Non-pigmented ciliary epithelial cell (primary cell): ENCODE data around the gene LYPD6B.

Source experiments
- DNase-seq: peaks from one replicate; pipeline ENCODE4 v3.0.0-alpha.2; 2010; ENCODE audit warnings: low read depth

The LYPD6B gene

DNA sequence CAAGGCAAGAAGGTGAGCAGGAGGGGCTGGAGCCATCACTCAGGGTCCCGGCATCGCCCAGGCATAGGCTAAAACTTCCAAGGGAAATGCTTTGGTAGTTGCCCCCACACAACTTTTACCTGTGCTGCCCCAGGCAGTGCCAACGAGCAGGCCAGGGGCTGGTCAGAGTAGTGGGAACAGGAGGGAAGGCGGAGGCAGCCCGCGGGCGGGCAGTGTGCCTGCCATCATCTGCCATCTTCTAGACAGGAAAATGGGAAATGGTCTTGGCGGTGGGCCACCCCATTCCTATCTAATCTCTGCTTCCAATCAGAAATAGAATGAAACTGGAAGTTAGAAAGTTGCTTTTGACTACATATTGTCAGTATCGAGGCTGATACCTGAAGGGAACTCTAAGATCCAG is 26.0 kb upstream of the LYPD6B start:
- no peak for DNase-seq

DNA sequence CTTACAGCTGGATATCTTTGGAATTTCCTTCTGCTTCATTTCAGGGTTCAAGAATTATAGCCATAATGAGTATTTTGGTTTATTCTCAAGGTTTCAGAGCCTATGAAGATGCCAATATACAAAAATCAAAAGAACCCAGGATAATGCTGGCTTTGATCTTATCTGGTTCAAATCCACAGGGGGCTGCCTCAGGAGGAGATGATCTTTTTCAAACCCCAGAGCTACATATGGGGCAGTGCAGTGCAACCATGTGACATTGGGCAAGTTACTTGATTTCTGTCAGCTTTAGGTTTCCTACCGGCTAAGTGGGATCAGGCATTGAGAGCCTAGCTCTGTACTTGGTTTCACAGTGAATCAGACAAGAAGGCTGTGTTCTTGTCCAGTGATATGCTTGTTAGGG is 23.0 kb upstream of the LYPD6B start:
- DNase-seq = no peak

DNA sequence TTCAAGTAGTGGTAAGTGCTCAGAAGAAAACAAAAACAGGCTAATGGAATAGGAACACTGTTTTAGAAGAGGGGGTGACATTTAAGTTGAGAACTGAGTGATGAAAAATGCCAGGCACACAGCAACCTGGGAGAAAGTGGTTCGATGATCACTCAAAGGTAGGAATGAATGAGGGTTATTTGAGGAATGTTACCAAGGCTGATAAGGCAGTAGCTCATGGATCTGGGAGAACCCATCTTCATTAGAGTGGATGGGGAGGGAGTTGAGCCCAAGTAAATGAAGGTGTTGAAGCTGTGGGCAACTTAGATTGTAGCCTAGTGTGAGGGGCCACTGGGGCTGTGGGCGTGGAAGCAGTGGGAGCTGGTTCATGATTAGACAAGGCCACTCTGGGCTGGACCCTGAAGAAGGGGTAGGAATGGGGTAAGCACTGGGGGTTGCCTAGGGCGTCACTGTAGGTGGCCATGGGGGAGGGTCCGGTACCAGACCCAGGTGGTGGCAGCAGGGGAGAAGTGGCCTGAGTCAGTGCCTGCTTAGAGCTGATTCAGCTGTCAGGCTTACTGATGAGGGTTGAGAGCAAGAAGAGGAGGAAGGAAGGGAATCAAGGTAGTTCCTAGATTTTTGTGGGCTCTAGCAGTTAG is 22.5 kb upstream of the LYPD6B start:
- DNase-seq = no peak

DNA sequence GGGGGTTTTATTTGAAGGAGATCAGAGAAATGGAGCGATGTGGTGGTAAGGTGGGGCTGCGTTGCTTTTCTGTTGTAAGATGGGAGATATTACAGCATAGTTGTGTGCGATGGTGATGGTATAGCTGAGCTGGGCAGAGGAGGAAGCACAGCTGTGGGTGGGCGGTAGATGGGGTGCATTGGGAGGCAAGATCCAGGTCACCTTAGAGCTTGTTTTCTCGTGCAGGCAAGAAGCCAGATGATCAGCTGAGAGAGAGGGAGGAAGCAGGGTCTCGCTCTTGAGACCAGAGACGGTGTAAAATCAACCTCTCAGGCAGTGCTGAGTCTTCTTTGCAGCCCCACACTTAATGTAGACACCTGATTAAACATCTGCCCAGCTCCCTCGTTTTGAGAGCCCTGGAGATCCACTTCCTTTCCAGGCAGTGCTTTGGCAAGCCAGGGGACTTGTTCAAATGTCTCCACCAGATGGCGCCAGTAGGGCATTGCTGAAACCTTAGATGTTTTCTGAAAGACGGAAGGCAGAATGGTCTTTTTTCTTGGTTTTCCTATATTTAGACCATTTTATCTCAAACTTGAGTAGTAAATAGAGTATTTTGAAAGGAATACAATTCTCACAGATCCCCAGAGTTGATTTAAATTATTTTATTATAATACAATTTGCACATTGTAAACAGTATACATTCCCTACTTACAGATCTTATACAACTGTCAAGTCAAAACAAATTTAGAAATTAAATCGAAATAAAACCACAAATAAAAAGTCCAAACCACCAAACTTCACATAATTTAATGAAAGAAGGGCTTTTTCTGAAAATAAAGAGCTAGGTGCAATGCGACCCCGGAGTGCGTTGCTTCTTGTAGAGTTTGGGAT is 21.1 kb upstream of the LYPD6B start:
- peak; percentile 56 for DNase-seq

DNA sequence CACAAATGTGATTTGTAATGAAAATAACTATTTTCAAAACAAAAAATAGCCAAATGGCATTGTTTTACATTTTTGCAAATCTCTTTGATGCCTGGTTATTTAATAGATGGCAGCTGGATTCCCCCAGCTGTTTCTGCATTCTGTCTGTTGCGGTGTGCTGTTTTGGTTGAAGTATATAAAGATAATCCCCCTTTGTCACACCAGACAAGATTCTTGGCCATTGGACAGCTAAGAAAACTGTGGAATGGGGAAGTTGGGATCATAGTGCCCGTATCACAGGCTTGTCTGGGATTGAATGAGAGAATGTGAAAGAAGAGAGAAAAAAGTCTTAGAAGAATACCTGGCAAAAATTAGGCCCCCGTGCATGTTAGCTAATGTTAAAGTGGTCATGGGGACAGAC is 19.5 kb upstream of the LYPD6B start:
- no peak for DNase-seq

DNA sequence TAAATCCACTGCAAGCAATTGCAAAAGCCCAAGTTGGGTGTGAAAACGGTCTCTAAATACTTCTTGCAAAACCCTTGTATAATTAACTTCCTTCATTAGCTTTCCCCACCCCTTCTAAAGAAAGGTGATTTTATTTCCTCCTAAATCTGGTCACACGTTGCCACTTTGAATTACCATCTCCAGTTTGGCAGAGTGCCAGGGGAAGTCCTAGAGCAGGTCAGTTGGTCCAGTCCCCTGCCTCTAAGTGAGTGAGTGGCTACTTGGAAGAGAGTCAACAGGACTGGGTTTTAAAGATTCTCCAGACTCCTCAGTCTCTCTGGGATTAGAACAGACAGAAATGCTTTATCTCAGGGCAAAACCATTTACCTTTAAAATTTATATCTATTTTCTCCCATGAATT is 18.7 kb upstream of the LYPD6B start:
- no peak for DNase-seq

DNA sequence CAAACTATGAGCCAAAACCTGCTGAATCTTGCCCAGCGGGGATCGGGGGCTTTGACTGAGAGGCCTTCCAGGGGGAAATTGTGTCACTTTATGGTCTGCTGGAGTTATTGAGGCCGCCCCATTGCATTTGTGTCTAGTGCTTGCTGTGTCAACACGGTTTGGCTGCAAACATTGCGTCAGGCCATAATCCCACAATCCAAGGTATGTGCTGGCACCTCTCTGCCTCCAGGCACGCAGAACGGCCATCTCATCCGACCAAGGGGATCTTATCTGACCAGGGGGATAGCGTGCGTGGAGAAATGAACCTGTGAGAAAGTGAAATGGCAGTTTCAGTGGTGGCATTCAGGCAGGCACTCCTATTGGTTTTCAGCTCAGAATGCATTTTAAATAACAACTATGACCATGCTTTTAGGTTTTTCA is 18.1 kb upstream of the LYPD6B start:
- no peak for DNase-seq

DNA sequence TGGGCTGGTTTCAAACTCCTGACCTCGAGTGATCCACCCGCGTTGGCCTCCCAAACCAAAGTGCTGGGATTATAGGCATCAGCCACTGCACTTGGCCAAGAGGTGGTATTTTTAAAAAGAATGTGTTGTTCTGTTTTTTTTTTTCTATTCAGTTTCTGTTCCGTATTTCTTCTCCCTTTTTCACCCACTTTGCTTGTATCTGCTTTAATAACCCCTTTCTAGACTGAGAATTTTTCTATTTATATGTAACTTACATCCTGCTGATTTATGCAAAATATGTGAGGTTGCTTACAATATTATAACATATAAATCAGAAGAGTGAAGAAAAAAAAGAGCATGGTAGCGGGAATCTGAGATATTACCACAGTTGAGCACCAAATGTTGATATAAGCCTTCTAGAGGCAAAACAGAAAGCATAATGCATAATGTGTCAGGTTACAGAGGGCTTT is 17.2 kb upstream of the LYPD6B start:
- no peak for DNase-seq

DNA sequence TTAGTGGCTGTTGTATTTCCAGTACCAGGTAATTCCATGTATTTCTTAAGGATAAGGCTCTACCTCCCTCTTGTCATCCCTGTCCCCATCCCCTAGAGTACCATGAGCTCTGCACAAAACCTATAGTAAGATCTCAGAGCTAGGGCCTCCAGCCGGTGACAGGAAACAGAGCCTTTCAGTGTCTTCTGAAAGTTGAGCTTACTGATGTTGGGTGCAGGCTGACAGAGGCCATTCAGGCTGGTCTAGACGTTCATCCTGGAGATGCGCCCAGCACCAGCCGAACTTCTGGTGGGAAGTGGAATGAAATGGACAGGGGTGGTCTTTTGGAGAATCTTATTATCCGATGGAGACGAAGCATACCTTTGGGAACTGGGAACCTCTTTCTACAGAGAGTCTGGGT is 16.7 kb upstream of the LYPD6B start:
- DNase-seq = no peak

DNA sequence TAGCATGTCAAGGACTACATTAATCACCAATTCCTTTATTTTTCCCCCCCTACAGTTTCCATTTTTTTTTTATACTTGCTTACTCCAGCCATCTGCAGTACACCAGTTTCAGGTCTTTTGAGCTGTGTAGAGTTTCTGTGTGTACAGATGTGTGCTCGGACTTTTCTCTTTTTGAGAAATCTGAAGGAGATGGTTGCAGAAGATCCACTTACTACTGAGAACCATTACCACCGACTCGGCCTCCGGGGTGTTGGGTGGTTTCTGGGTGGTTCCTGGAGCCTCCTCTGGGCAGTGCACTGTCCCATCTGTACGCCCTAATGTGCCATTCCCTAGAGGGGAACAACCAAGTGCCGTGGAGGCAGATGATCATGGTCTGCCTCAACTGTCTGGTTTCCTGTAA is 15.4 kb upstream of the LYPD6B start:
- no peak for DNase-seq

DNA sequence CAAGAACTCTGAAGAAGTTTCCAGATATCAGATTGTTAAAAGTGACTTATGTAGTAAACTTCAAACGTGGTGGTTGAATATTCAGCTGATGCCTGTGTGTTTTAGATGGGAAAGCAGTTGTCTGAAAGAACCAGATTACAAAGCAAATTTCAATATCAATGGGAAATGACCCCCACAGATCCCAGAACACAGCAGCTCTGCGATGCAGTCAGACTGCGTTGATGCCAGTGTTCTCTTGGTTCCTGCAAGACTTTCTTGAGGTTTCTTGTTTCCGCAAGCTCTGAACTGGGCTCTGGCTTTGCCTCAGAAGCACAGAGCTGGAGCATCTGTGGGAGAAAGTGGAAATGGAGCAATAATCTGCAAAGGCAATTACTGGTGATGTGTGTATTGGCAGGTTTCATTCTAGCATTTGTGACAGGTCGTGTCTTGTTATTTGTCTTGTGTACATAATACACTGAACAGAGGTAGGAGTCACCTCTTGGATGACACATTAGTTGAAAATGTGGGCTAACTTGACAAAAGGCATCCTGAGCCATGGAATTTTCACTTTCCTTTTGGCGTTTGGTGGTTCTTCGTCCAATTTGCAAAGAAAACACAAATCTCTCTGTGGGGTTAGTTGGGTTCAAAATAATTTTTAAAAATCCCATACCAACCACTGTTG is 10.8 kb upstream of the LYPD6B start:
- no peak for DNase-seq

DNA sequence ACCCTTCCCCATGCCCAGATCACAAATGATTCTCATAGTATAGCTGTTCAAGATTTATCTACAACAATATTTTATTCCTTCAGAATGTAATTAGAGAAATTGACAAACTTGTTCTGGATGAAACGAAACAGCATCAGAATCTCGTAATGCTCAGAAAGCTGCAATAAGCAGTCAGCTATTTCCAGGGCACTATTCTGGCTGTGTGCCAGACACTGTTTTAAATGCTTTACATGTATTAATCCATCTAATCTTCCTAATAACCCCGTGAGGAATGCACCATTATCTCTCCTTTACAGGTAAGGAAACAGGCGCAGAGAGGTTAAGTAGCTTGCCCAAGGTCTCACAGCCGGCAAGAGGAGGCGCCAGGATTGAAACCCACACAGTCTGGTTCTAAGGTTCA is 10.1 kb upstream of the LYPD6B start:
- DNase-seq = no peak

DNA sequence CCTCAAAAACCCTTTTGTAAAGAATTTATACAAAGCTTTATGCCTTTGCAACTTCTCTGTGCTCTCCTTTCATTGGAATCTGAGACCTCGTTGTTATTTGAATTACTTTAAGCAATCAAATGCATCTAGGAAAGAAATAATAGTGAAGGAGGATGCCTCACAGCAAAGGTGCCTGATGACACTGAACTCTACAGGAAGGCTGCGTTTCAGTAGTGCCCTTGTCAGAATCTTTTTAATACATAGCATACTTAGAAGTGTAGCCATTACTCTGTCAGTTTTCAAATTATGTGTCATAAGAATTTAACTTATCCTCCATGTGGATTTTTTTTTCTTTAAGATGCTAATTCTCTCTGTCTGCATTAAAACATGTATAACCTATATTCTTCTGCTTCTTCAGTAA is 9.6 kb upstream of the LYPD6B start:
- no peak for DNase-seq

DNA sequence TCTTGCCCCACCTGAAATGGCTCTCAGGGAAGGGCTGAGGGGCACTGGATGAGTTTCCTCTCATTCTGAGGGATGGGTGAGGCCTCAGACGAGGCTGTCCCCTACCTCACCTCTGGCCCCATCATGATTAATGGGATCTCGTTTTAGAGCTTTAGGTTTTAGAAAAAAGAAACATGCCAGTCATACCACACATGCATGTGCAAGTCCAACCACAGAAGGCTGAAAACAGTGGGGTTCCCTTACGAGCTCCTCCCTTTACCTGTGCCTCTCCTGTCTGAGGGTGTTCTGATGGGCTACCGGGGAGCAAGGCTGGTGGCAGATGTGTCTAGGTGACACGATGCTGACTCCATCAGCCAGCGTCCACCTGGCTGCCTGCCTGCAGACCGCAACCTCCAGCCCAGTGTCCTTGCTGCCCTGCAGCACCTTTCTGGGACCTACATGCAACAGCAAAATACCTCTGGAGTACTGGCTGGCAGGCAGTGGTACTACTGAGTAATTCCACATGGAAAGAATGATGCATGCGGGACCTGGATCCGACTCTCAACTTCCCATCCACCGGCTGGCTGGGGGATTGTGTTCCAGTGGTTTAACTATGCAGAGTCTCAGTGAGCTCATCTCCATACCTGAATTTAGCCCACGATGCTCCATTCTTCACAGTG is 9.1 kb upstream of the LYPD6B start:
- DNase-seq = no peak

DNA sequence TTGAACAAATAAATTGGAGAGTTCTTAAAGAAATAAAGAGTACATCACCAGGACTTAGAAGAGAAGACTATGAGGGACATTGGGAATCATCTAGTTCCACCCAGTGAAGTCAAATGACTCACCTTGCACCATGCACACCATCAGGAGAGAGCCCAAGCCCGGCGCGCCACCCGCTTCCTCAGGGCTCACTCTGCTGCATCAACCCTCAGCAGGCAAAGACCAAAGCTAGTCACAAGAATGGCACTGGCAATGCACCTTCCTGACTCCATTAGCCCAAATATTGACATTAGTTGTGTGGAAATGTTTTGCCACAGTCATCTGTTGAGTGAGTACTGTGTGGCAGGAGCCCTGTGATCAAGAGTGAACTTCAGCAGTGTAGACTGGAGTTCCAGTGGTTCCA is 7.1 kb upstream of the LYPD6B start:
- DNase-seq = no peak

DNA sequence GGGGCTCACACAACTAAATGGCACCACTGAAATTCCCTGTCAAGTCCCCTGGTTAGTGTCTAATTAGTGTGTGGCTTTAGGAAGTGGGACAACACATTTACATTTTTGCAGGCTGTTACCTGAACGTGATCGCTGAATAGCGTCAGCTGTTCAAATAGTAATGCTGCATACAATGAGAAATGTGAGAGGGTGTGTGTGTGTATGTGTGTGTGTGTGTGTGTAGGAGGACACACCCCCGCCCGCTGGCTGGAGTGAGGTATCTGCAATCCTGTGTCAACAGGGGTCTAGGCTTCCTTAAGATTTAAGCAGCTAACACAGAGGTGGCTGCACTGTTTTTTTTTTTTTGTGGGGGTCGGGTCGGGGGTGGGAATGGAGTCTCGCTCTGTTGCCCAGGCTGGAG is 4.8 kb upstream of the LYPD6B start:
- no peak for DNase-seq

DNA sequence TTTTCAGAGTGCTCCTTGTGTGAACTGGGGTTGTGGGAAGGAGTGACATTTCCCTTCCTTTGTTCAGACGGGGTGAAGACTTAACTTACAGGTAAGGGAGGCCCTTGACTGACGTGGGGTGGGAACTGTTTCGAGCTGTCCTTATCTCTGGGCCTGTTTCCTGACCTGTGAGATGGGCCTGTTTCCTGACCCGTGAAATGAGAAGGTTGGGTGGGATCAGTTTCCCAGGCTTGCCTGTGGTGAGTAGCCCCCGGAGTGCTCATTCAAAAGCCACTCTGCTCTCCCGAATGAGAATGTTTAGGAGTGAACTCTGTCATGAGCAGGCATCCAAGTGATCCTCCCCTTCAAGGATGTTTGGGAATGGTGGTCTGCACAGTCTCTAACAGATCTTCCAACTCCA is 4.1 kb upstream of the LYPD6B start:
- no peak for DNase-seq

DNA sequence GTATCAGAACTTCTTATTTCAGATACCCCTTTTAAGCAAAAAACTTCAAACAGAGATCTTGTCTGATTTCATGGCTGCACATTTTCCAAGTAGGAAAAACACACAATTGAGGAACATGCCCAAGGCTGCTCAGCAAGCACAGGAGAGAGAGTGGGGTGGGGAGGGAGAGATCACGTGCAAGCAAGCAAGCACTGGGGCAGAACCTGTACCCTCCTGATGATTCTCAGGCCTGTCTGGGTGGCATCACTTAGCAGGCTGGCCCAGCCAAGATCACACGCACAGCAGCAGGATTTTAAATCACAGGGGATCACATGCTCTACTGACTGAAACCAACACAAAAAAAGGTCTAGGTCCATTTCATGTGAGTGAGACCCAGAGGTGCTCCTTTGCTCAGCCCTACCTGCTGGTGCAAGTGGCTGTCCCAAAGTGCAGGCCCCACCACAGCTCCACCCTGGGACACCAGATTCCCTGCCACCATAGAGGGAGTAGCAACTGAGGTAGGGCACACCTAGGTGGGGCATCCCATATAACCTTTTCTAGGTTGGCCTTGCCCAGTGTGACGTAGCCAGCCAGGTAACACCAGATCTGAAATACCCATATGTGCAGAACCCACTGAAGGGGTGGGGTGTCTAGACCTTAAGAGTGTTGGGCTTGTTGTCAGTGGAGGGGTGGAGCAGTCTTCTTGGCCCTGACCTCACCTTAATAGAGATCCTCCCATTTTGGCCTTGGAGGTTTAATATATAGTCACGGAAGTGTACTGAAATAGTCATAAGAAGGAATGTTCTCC is 1.8 kb upstream of the LYPD6B start:
- DNase-seq = no peak

DNA sequence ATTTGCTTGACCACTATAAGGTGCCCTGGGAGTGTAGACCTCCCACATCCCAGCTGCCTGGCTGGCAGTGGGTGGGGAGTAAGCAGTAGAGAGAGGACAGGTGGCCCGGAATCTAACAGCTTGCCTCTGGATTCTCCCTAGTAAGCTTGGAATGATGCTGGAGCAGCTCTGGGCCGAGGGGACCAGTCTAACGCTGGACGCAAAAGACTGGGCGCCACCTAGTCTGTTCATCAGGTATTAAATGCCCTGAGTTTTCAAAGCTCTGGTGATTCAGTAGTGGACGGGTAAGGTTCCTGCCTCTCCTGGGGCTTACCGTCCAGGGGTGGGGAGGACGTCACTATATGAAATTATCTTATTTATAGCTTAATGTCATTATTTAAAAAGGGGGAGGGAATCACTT is 648 bp upstream of the LYPD6B start:
- no peak for DNase-seq

DNA sequence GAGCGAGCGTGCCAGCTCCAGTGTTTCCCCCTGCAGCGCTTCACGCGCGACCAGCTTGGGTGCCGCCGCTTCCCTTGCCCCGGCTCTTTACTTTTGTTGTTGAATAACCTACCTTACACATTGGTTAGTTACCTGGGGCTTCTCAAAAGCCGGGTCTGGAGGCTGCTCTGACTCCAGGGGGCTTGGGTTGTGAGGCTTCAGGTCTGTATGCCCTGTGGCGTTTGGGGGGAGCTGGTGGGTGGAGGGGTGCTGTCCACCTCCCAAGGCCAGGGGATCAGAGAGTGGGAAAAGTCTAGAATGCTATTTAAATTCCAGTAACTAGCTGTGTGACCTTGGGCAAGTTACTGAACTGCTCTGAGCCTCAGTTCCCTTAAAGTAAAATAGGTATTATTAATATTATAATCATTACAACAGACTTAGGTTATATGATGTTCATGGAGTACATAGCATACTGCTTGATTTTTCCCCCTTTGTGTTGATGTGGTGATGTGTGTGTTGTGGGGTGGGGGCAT is 770 bp downstream of the LYPD6B start:
- no peak for DNase-seq

DNA sequence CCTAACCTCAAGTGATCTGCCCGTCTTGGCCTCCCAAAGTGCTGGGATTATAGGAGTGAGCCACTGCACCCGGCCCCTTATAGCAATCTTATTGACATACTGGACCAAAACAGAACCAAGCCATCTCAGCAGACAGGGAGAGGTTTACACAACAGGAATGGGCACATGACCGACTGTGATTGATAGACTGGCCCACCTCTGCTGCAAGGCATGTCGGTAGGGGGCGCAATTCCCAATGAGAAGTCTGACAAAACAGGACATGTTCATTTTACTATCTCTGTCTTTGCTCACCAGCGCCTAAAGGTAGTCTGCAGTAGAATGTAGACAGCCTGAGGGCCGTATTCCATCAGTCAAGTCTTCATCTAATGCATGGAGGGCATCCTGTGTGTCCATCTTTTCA is 2.0 kb downstream of the LYPD6B start:
- DNase-seq = no peak

DNA sequence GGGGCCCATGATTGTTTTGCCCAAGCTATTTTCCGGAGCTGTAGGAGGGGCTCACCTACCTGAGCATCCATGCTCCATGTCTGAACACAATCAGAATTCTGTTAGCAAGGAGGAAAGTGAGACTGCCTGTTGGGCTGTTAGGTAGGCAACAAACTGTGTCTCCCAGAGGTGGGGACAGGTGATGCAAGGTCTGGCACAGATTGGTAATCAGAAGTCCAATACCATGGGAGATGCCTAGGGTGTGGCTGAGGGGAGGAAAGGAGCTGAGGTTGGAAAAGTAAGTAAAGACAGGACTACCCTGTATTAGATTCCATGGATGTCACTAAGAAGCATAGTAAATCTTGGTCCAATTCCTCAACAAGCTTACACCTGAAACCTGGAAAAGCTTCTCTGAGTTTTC is 3.0 kb downstream of the LYPD6B start:
- DNase-seq = no peak
